NCI-H128 (cell line): ENCODE data around the gene CAPS.
"Not testable (repeated sequence)": the region's sequence is repeated elsewhere in the genome, so short reads cannot be mapped to it uniquely, and the experiment has no call there.

Experiments used
- DNase-seq: peaks from one replicate; lab custom pipeline; 2025; ENCODE audit not compliant: unreplicated experiment; lab: John Stamatoyannopoulos, UW

Gene CAPS

DNA sequence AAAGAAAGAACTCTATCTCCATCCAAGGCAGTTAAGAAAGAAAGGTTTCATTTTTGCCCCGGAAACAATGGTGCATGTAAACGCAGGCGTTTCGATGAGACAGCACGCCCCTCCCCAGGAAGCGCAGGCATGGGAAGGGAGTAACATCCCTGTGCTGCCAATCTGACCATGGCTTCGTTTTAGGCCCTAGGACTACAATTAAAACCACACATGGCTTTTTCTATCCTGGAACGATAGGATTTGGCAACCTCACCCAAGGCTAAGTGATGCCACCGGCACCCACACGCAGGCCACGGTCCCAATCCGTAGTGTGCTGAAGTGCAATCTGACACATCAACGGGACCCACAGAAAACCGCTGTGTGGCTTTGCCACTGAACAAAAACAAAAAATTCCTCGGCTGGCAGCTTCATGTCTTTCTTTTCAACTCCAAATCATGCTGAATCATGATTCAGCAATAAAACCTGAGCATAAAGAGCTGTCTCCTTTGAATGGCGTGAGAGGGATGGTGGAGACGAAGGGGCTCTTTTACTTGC, 39.7 kb downstream of the CAPS start:
- no peak for DNase-seq

DNA sequence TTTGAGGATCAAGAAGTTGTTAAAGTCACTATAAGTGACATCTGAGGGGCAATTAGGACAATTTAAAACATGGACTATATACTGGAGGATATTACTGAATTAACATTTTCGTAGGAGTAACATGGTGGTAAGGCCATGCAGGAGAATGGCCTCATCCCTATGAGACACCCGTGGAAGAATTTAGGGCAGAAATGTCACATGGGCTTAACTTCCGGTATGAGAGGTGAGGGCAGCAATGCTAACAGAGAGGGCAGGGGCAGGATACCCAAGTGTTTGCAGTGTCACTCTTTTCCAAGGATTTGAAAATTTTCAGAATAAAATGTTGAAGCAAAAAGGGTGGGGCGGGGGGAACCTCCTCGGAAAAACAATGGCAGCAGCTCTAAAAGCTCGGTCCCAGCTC, 40.2 kb downstream of the CAPS start:
- no peak for DNase-seq

DNA sequence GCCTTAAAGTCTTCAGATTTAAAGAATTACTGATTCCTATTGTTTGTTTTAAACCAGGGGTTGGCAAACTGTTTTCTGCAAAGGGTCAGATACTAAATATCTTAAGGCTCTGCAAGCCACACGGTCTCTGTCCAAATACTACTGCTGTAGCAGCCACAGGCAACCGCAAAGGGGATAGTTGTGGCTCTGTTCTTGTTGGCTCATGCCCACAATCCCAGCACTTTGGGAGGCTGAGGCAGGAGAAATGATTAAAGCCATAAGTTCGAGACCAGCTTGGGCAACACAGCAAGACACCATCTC, 41.5 kb downstream of the CAPS start:
- DNase-seq, result no peak

DNA sequence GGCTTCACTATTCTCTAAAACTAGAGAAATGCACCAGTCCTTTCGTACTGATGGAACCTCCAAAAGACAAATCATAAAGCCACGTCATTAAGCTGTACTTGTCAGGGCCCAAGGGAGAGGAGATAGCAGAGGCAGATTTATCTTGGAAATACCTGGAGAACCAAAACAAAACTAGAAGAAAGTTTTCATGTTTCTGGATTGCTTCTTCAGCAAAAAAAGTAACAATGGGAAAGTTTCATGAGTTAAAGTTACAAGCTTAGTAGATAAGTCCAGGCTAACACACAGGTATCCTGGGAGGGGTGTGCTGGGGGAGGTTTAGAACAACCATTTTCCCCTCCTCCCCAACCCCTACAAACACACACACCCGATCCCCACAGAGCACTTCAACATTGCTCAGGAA, 42.3 kb downstream of the CAPS start:
- DNase-seq, result no peak

DNA sequence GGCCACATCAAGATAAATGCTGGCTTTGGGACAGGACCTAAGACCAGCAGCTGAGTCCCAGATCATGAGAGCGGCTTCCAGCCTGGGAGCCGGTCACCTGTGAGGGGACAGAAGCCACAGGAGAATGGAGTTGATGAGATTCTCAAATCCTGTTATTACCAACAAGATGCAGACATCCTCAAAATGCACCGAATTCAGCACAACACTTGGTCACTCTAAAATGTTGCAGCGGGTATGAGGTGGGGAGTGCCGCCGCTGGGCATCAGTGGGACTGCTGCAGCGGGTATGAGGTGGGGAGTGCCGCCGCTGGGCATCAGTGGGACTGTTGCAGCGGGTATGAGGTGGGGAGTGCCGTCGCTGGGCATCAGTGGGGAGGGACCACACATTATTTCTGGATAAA, 42.7 kb downstream of the CAPS start:
- no peak for DNase-seq

DNA sequence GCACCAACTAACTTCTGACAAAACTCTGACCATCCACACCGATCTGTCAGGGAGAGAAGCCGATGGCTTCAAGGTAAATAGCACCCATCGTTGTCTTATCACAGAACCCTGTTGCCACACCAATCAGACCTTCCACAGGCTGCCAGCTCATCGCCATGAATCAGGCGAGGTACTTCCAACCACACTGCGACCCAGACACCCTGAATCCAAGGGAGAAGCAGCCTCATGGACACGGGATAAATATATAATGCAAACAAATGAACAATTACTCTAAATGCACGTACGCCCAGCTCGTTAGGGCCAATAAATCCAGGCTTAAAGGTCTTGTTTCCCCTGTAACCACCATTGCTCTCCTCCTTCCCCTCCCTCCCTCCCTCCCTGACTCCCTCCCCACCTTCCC, 43.1 kb downstream of the CAPS start:
- no peak for DNase-seq

DNA sequence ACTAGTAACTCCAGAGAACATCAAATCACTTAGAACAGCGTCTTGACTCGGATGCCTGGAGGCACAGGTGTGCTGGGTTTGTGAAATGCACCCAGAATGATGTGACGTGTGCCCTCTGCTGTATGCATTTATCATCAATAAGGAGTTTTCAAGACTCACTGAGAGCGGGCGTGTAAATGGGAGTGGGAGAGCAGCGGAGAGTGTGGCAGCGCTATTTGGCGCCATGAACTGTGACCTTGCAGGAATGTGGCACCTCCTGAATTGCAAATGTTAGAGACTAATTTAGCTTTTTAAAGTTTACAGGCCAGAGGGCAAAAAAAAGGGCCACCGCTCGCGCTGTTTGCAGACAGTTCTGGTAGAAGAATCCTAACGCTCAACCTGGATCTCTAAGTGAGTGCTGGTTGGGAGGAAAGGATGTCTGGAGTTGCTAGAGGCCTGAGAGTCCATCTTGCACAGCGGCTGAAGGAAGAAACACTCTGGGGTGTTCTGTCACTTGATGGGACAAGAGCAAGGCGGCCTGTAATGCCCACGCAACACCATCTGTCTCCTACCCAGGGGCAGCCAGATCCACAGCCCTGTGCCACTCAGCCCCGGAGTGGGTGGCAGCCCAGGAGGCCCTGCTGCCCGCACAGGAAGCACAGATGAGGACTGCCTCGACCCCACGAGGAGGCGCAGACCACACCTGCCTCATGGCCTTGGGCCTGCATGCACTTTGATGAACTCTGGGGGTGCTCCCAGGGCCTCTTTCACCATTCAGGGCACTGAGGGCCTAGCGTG, 44.2 kb downstream of the CAPS start:
- no peak for DNase-seq

DNA sequence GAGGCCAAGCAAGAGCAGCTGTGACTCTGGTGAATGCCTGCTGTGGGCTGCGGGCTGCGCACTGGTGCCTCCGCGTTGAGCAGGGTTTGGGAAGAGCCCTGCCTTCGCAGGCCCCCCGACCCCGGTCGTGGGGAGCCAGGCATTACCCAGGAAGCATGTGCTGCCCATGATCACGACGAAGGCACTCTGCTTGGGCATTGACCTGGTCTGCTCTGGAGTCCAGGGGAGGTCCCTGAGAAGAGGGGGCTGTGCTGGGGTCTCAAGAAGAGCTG, 44.7 kb downstream of the CAPS start:
- DNase-seq, result no peak

DNA sequence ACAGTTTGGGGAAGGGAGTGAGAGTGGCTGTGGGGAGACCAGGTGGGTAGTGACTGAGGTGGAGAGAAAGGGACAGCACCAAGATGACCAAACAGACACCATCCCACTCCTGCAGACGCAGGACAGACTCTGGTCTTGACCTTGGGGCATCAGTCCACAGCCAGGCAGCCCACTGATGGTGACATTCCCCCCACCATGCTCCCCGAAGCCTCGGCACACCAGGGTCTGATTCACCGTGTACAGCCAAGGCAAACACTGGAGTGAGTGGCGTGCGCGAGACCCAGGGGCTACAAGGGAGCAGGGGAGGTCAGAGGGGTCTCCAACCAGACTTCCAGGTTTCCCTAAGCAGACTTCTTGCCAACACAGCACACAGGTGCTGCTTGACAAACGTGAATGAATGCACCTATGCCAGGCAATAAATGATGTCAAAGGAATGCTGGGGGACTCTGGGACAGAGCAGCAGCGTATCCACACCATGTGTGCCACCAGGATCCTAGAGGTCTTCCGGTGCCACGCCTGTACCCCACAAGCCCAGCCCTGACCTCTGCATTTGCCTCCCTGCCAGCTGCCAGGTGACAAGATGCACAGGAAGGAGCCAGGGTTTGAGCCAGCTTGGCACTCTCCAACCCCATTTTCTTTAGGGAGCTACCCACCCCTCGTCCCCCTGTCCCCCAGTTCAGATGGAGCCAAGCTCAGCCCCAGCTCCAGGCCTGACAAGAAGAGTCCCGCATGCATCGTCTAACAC, 45.4 kb downstream of the CAPS start:
- no peak for DNase-seq

DNA sequence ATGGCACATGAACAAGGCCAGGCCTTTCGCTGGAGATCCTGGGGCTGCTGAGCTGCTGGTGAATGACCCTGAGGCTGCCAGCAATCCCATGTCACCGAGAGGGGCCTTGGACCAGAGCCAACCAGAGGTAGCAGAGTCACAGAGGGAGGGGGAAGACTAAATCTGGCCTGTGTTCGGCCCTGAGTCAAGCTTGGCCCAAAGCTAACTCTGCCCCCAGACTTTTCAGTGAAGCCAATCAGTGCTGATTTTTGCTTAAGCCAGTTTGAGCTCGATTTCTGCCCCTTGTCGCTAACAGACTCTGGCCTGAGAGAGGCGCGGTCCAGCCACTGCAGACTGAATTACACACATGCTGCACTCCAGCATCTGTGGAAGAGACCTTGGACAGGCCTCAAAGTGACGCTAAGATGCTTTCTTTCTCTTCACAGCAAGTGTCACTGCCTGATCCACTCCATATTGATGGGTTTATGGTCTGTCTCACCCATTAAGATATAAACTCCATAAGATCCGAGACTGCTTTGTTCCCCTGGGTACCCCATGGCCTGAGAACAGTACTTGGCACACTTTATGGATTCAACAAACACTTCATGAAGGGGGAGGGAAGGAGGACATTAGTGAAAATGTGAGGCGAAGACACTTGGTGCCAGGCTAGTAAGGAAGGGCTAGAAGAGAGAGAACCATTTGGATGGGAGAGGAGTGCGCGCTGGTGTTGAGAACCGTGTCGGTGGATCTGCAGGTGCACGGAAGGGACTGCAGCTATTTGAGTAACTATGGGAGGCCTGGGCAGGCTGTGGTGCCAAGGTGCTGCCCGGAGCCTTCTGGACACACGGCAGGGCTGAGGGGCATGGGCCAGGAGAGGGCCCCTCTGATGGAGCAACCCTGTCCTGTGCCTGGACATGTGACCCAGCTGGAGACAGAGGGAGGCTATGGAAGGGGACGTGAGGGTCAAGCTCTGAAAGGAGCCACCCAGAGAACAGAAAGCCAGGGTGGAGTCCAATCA, 46.2 kb downstream of the CAPS start:
- no peak for DNase-seq

DNA sequence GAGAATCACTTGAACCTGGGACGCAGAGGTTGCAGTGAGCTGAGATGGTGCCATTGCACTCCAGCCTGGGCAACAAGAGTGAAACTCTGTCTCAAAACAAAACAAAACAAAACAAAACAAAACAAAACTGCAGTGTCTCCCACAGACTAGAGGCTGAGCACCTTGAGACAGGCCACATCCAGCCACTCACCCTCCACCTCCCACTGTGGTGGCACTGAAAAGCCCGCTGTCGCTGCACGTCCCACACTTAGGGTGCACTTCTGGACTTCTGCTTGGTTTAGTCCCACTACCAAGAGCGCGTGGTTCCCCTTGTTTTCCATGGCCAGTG, 47.6 kb downstream of the CAPS start:
- DNase-seq, result not testable (repeated sequence)

DNA sequence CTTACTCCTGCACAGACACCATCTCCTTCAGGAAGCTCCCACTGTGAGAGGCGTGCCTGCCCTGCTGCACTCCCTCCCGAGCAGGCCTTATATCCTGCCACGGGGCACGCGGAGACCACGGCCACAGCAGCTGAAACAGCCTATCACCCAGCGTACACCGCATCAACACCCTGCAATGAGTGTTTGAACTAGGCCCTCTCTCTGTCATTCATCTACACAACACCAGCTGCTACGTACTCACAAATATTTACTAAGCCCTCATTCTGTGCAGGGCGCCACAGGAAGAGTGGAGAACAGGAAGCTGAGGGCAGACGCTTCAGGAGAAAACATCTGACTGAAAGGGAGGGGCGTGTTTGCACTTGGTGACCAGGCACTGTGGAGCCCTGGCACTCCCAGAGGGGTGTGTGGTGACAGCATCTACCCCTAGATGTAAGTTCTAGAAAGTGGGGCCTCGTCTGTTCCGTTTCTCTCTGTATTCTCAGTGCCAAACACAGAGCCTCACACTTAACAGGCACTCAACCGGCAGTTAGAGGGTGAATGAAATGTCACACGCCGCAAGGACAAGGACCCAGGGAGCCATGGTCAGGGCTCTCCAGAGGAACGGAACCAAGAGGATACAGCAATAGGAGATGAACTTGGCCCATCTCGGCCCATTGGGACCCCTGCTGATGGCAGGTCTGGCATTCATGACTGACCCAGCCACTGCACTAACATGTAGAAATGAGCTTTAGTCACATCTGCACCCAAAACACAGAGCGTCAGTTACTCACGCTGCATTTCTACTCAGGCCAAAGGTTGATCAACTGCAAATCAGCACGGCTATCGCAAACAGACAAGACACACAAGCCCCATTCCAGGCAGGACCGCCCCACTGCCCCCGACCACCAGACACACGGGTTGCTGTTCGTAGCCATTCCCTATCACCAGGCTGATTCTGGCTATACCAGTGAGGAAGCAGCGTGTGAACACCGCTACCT, 48.2 kb downstream of the CAPS start:
- DNase-seq, result peak; percentile 88

DNA sequence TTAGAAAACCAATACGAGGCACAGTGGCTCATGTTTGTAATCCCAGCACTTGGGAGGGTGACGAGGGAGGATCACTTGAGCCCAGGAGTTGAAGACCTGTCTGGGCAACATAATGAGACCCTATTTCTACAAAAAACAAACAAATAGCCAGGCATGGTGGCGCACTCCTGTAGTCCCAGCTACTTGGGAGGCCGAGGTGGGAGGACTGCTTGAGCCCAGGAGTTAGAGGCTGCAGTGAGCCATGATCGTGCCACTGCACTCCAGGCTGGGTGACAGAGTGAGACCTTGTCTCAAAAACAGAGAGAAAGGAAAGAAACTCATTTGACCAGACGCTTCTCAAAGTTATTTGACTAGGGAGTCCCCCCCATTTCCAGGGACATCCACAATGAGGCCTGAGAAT, 49.2 kb downstream of the CAPS start:
- not testable (repeated sequence) for DNase-seq

DNA sequence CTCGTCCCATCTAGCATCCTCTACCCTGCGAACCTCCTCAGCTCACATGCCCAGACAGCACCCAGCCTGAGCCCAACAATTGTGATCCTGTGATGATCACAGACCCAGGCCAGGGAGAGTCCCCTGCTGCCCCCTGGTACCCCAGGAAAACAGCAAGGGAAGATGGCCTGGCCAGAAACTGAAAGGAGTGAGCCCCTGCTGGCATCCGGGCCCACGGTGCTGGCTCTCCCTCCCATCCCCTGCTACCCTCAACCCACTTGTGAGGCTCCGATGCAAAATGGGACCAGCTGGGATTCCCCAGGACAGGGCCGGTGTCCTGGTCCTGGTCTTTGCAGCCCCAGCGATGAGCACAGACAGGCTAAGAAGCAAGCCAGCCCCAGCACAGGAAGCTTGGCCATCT, 49.8 kb downstream of the CAPS start:
- no peak for DNase-seq

DNA sequence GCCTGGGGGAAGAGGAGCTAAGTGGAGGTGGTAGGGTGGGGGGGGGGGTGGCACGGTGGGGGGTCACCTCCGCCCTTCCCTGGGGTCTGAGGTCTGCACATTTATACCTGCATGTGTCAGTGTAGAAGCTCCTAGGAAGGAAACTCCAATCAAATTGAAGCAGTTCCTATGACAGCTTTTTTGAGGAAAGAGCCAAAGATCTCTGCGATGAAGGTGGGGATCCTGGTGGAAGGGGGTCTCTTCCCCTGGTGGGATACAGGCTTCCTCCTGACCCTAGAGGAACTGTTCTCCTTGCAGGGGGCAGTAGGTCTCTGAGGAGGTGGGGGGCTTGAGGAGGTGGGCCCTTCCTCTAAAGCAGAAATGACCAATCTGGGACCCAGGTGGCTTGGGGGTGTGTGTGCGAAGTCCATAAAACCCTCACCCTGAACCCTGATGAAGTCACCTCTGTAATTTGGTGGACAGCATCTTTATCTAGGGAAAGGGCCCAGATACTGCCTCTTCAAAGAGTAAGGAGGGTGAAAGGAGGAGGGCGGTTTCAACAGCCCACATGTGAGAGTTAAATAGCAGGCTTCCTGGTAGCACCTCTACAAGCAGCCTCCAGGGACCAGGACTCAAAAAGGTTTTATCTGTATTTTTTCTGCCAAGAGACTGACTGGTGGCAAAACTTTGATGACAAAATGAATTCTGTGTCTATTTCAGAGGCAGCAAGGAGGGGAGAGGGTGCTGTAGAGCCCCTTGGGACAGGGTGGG, 50.9 kb downstream of the CAPS start:
- no peak for DNase-seq
